ENCODE data around the gene C21orf91. TPM values are rescaled to one million over a fixed set of nuclear protein-coding genes. Genes with fewer than 3 reads are reported as not detected.

Gene C21orf91
- total RNA-seq, 1 donor from 2014 or later = 33.0 TPM

- Mint-ChIP-seq H3K27me3 (no peaks in the 10 kb centered on the region), H3K27ac (no peak overlapping the region), H3K4me3 (ENCODE audit: low read depth) (no peak overlapping the region), H3K9me3 (ENCODE audit: low read depth) (no peaks in the 10 kb centered on the region), H3K4me1 (ENCODE audit: low read depth) (no peaks in the 10 kb centered on the region), H3K36me3 (ENCODE audit: insufficient read depth) (no peaks in the 10 kb centered on the region)
- TF ChIP-seq CTCF (IDR thresholded peaks at IDR 0.05; ENCODE audit: unreplicated experiment) = no peak
- DNase-seq (ENCODE audit: low spot score, unreplicated experiment) = no peak
Measured at GRCh38 chr21:17853393-17854275, 34.5 kb upstream of the C21orf91 start.

GRCh38 chr21:17848228-17848627 is 29.1 kb upstream of the C21orf91 start:
- no peak for TF ChIP-seq CTCF (IDR thresholded peaks at IDR 0.05; ENCODE audit: unreplicated experiment)
- no peak overlapping the region for H3K4me3 Mint-ChIP-seq (ENCODE audit: low read depth)
- H3K27ac Mint-ChIP-seq = no peak overlapping the region
- no peaks in the 10 kb centered on the region for H3K9me3 Mint-ChIP-seq (ENCODE audit: low read depth)
- no peaks in the 10 kb centered on the region for H3K36me3 Mint-ChIP-seq (ENCODE audit: insufficient read depth)
- no peaks in the 10 kb centered on the region for H3K27me3 Mint-ChIP-seq
- DNase-seq (ENCODE audit: low spot score, unreplicated experiment) = no peak
- no peaks in the 10 kb centered on the region for H3K4me1 Mint-ChIP-seq (ENCODE audit: low read depth)

GRCh38 chr21:17841103-17841502 is 21.9 kb upstream of the C21orf91 start:
- DNase-seq (ENCODE audit: low spot score, unreplicated experiment) = no peak
- Mint-ChIP-seq H3K9me3 (ENCODE audit: low read depth) (peaks cover 3% of the 10 kb centered on the region), H3K27ac (no peak overlapping the region), H3K27me3 (no peaks in the 10 kb centered on the region), H3K36me3 (ENCODE audit: insufficient read depth) (peaks cover 2% of the 10 kb centered on the region), H3K4me1 (ENCODE audit: low read depth) (peaks cover 33% of the 10 kb centered on the region), H3K4me3 (ENCODE audit: low read depth) (no peak overlapping the region)
- TF ChIP-seq CTCF (IDR thresholded peaks at IDR 0.05; ENCODE audit: unreplicated experiment) = no peak

GRCh38 chr21:17834639-17835354 is 15.6 kb upstream of the C21orf91 start:
- H3K4me1 Mint-ChIP-seq (ENCODE audit: low read depth) = peaks cover 12% of the 10 kb centered on the region
- peaks cover 3% of the 10 kb centered on the region for H3K9me3 Mint-ChIP-seq (ENCODE audit: low read depth)
- H3K4me3 Mint-ChIP-seq (ENCODE audit: low read depth) = no peak overlapping the region
- TF ChIP-seq CTCF (IDR thresholded peaks at IDR 0.05; ENCODE audit: unreplicated experiment) = no peak
- no peak for DNase-seq (ENCODE audit: low spot score, unreplicated experiment)
- H3K36me3 Mint-ChIP-seq (ENCODE audit: insufficient read depth) = peaks cover 2% of the 10 kb centered on the region
- H3K27ac Mint-ChIP-seq = no peak overlapping the region
- H3K27me3 Mint-ChIP-seq = no peaks in the 10 kb centered on the region

GRCh38 chr21:17829472-17829871 is 10.3 kb upstream of the C21orf91 start:
- DNase-seq (ENCODE audit: low spot score, unreplicated experiment) = no peak
- Mint-ChIP-seq H3K4me1 (ENCODE audit: low read depth) (peaks cover 5% of the 10 kb centered on the region), H3K27ac (no peak overlapping the region), H3K27me3 (no peaks in the 10 kb centered on the region), H3K36me3 (ENCODE audit: insufficient read depth) (no peaks in the 10 kb centered on the region), H3K9me3 (ENCODE audit: low read depth) (no peaks in the 10 kb centered on the region), H3K4me3 (ENCODE audit: low read depth) (no peak overlapping the region)
- TF ChIP-seq CTCF (IDR thresholded peaks at IDR 0.05; ENCODE audit: unreplicated experiment) = no peak
